Adrenal gland (tissue), 5 donors: Measurements from ENCODE around the gene CDK6.

Experiments used
- CTCF ChIP-seq, 6 experiments: fragments of 450-650 bp in 4 of 6; fragments of 200-600 bp in 2 of 6; sonication (generic) in 1 of 6; IDR thresholded peaks; 1 replicate in 5 of 6; 2 replicates in 1 of 6; pipeline versions ENCODE4 v1.5.1 to v1.8.0; 2016 to 2021; ENCODE audit warnings: antibody characterized with exemption in 6 of 6, mild to moderate bottlenecking in 2 of 6, moderate library complexity in 1 of 6
- POLR2A ChIP-seq, 2 donors: fragments of 450-650 bp; IDR thresholded peaks; one replicate each; pipeline ENCODE4 v1.6.1; 2017; ENCODE audit warnings: antibody characterized with exemption in 2 of 2, mild to moderate bottlenecking in 2 of 2, moderate library complexity in 1 of 2
- donor health status: DM: no; HTN: no; CAD: no.

DNA sequence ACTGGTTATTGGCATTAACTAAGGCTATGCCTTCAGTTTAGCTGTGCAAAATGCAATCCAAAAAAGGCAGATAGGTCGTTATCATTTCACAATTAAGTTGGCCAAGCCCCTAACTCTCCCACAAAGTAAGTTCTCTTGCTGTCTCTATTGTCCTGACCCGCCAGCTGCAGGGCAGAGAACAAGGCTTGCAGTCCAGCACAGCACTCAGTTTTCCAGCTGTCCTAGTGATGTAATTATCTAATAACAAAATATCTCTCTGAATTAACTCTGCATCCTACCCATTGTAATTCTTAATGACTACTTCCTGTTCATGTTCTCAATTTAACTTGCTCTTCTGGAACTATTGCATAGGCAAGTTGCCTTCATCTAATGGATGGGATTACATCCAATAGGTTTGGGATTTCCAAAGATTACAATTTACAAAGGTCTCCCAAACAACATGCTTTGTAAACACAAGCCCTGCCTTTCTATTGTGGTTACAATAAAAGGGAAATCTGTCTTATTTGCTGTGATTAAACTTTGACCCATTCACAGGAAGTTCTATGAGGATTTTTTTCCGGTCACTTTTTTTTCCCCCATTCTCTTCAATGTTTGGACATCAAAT, 55.2 kb downstream of the CDK6 start:
- no peak for TF ChIP-seq CTCF (IDR thresholded peaks at IDR 0.05)
- TF ChIP-seq POLR2A (IDR thresholded peaks at IDR 0.05) = no peak
